Epithelial cell of proximal tubule (primary cell): ENCODE results near the gene MSTO1. TPM values are rescaled to one million over a fixed set of nuclear protein-coding genes. Genes with fewer than 3 reads are reported as not detected.
"Not testable (repeated sequence)": the region's sequence is repeated elsewhere in the genome, so short reads cannot be mapped to it uniquely, and the experiment has no call there.

Experiments
- DNase-seq: peaks from one replicate; pipeline ENCODE4 v3.0.0-alpha.2; 2011; ENCODE audit warnings: low read depth
- H3K4me3 ChIP-seq: 2 replicates; pipeline ENCODE4 v1.5.1; 2011; ENCODE audit warnings: low read depth, mild to moderate bottlenecking, low read length
- total RNA-seq: library from RNA; depleted of rRNA; stranded (reverse); fragments of >200 nt; gene quantifications from 2 replicates; pipeline ENCODE4 v1.2.3, GENCODE V29; 2015
- TF ChIP-seq, protein P1 (sequence below): conservative IDR thresholded peaks from 2 replicates; pipeline ENCODE4 v1.5.1; 2012; ENCODE audit warnings: low read depth, mild to moderate bottlenecking, low read length

MSTO1 gene
- total RNA-seq, 1 donor from 2014 or later = 12.7 TPM

DNA sequence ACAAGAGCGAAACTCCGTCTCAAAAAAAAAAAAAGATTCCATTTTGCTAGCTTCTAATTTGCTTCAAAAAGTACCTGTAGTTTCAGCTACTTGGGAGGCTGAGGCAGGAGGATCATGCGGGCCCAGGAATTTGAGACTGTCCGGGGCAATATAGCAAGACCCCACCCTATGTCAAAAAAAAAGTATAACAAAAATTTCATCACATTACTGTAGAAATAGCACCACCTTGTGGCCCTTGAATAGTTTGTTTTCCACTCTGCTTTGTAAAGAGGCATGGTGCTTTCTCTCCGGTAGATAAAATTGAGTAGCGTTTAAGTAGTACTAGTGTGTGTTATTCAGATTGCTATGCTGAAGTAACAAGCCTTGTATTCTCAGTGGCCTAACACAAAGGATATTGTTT lies 18.2 kb upstream of the MSTO1 start:
- H3K4me3 ChIP-seq = no peak overlapping the region
- TF ChIP-seq, protein P1, sequence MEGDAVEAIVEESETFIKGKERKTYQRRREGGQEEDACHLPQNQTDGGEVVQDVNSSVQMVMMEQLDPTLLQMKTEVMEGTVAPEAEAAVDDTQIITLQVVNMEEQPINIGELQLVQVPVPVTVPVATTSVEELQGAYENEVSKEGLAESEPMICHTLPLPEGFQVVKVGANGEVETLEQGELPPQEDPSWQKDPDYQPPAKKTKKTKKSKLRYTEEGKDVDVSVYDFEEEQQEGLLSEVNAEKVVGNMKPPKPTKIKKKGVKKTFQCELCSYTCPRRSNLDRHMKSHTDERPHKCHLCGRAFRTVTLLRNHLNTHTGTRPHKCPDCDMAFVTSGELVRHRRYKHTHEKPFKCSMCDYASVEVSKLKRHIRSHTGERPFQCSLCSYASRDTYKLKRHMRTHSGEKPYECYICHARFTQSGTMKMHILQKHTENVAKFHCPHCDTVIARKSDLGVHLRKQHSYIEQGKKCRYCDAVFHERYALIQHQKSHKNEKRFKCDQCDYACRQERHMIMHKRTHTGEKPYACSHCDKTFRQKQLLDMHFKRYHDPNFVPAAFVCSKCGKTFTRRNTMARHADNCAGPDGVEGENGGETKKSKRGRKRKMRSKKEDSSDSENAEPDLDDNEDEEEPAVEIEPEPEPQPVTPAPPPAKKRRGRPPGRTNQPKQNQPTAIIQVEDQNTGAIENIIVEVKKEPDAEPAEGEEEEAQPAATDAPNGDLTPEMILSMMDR = peak; percentile 54
- no peak for DNase-seq

DNA sequence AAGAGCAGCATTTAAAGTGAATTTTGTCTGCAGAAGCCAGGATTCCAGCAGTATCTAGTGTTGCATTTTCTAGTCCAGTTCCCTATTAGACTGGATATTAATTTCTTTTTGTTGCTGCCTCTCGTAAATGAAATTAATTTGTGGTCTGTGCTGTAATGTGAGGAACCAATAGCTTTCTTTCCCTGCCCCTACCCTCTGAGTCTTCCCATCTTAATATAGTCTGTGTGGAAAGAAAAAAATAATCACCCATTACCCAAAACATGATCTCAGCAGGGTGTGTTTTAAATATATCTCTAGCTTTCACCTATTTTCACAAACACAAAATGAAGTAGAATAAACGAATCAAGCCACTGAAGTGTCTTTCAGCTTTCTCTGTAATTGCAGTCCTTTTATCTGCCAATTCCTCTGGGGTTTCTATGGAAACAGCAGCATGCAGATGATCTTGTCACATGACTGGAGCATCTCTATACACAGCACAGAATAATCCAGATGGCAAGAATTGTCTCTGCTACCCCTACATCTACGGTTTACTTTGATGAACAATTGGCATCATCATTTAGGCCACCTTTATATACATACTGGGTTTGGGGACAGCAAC lies 14.0 kb upstream of the MSTO1 start:
- not testable (repeated sequence) for H3K4me3 ChIP-seq, DNase-seq

DNA sequence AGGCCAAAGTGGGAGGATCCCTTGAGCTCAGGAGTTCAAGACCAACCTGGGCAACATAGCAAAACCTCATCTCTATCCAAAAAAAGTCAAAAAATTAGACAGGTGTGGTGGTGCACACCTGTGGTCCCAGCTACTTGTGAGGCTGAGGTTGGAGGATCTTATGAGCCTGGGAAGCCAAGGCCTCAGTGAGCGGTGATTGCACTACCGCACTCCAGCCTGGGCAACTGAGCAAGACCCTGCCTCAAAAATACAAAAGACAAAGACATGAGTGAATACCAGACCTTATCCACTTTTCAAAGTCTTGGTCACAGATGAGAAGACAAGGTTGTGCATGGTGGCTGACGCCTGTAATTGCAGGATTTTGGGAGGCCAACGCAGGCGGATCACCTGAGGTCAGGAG lies 13.2 kb upstream of the MSTO1 start:
- no peak for DNase-seq
- no peak overlapping the region for H3K4me3 ChIP-seq
- TF ChIP-seq, protein P1 = no peak

DNA sequence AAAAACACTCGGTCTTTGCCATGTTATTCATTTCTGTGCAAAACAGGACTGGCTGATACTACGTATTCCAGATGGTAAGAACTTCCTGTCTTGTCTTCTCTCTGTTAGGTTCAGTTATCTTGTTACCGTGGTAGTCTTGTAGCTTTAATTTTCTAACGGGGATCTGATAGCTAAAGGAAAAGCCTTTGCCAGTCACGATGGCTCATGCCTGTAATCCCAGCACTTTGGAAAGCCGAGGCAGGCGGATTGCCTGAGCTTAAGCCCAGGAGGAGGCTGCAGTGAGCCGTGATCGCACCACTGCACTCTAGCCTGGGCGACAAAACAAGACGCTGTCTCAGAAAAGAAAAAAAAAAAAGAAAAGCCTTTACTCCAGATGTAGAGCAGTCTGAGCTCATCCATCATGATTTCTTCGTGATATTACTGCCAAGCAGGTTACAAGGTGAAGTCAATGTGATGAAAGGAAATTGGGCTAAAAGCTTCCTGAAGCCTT lies 11.1 kb upstream of the MSTO1 start:
- DNase-seq = no peak
- TF ChIP-seq, protein P1 = peak; percentile 16
- peak overlapping the region; percentile 10 for H3K4me3 ChIP-seq

DNA sequence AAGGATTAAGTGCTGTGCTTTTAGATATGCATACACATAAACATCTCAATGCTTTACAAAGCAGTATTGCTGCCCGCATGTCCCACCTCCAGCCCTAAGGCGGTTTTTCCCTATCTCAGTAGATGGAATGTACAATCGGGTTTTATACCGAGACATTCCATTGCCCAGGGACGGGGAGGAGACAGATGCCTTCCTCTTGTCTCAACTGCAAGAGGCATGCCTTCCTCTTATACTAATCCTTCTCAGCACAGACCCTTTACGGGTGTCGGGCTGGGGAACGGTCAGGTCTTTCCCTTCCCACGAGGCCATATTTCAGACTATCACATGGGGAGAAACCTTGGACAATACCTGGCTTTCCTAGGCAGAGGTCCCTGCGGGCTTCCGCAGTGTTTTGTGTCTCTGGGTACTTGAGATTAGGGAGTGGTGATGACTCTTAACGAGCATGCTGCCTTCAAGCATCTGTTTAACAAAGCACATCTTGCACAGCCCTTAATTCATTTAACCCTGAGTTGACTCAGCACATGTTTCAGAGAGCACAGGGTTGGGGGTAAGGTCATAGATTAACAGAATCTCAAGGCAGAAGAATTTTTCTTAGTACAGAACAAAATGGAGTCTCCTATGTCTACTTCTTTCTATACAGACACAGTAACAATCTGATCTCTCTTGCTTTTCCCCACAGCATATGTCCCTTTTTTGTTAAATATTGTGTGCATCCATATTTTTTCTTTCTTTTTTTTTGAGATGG lies 10.0 kb upstream of the MSTO1 start:
- DNase-seq, H3K4me3 ChIP-seq: not testable (repeated sequence)

DNA sequence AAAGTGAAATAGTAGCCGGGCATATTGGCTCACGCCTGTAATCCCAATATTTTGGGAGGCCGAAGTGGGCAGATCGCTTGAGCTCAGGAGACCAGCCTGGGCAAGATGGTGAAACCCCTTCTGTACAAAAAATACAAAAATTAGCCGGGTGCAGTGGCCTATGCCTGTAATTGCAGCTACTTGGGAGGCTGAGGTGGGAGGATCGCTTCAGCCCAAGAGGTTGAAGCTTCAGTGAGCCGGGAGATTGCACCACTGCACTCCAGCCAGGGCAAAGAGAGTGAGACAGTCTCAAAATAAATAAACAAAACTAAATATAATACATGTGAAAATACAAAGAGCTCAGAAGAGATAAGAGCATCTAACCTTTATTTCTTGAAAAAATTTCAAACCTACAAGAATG lies 2.3 kb upstream of the MSTO1 start:
- no peak for DNase-seq
- H3K4me3 ChIP-seq = no peak overlapping the region
- TF ChIP-seq, protein P1 = no peak

DNA sequence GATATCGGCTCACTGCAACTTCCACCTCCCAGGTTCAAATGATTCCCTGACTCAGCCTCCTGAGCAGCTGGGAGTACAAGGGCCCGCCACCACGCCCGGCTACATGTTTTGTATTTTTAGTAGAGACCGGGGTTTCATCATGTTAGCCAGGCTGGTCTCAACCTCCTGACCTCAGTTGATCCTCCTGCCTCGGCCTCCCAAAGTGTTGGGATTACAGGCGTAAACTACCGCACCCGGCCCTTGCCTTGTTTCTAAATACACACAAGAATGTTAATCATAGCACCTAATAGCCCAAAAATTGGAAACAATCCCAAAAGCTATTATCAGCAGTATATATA lies 1.2 kb upstream of the MSTO1 start:
- TF ChIP-seq, protein P1 = no peak
- no peak overlapping the region for H3K4me3 ChIP-seq
- no peak for DNase-seq

DNA sequence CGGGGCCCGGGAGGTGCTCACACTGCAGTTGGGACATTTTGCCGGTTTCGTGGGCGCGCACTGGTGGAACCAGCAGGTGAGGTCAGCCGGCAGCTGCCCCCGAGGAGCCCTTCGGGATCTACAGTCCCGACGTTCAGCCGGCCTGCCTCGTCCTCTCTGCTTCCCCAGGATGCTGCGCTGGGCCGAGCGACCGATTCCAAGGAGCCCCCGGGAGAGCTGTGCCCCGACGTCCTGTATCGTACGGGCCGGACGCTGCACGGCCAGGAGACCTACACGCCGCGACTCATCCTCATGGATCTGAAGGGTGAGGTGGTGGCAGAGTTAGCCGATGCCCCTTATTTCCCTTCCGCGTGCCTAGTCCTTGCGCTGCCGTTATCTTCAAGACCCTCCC lies 234 bp downstream of the MSTO1 start:
- not testable (repeated sequence) for DNase-seq
- peak overlapping the region; percentile 79 for H3K4me3 ChIP-seq

DNA sequence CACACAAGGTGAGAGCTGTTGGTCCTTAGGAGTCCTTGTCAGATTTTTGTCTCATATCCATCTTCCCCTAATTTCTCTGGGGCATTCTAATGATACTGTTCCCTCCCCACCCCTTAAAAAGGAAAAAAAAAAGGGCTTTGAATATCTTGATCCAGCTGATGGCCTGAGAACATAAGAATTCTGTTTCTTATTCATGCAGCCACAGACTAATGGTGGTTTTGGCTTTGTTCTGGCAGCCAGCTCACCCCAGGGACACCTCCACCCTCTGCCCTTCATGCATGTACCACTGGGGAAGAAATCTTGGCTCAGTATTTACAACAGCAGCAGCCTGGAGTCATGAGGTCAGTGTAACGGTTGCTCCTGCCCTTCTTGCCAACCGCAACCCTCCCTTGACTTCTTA lies 3.2 kb downstream of the MSTO1 start:
- H3K4me3 ChIP-seq, DNase-seq: not testable (repeated sequence)
